ENCODE results near the gene SLC19A1.

DNA sequence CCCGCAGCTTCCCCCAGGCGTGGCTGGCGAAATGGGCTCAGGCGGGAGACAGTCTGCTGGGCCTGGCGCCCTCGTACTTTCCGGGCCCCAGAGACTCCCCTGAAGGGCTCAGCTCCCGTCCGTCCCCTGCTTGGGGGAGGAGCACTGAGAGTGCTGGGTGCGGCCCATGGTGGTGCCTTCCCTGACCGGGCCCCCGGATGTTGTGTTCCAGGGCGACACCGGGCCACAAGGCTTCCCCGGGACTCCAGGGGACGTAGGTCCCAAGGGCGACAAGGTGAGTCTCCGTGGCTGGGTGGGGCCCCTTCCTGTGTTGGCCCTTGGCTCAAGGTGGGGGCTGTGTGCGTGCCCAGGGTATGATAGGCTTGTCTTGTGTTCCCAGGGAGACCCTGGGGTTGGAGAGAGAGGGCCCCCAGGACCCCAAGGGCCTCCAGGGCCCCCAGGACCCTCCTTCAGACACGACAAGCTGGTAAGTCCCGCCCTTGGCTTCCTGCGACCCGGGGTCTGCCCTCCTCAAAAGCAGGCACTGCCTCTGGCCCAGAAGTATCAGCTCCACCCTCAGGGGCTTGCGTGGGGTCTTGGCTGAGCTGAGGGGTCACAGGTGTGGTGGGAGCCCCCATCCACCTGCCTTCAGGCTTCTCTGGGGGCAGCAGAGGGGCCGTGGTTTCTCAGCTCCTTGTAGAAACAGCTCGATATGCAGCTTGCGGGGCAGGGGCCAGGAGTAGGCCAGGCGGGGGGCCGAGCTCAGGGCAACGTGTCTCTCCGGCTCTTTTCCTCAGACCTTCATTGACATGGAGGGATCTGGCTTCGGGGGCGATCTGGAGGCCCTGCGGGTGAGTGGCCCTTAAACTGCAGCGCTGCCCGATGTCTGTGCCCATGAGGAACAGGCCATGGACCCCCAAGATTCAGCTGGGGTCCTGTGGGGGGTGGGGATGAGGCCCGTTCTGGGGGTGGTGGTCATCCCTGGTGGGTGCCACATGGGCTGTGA, 62.3 kb downstream of the SLC19A1 start:
- TF ChIP-seq POLR2A (IDR thresholded peaks at IDR 0.05; ENCODE audit: low read depth, low read length): no peak
- no peak for TF ChIP-seq TAF1 (IDR thresholded peaks at IDR 0.05; ENCODE audit: borderline replicate concordance, low read depth, low read length)
- TF ChIP-seq POLR2AphosphoS5 (IDR thresholded peaks at IDR 0.05; ENCODE audit: low read depth, low read length): no peak
